NCI-H128 (cell line): ENCODE data around the gene LMBRD1.
A peak's percentile ranks its signal among the peaks of the same experiment; 100 is the strongest.
"Not testable (repeated sequence)": the region's sequence is repeated elsewhere in the genome, so short reads cannot be mapped to it uniquely, and the experiment has no call there.

ENCODE experiments used
- DNase-seq: peaks from one replicate; lab custom pipeline; 2025; ENCODE audit not compliant: unreplicated experiment; lab: John Stamatoyannopoulos, UW

The LMBRD1 gene

DNA sequence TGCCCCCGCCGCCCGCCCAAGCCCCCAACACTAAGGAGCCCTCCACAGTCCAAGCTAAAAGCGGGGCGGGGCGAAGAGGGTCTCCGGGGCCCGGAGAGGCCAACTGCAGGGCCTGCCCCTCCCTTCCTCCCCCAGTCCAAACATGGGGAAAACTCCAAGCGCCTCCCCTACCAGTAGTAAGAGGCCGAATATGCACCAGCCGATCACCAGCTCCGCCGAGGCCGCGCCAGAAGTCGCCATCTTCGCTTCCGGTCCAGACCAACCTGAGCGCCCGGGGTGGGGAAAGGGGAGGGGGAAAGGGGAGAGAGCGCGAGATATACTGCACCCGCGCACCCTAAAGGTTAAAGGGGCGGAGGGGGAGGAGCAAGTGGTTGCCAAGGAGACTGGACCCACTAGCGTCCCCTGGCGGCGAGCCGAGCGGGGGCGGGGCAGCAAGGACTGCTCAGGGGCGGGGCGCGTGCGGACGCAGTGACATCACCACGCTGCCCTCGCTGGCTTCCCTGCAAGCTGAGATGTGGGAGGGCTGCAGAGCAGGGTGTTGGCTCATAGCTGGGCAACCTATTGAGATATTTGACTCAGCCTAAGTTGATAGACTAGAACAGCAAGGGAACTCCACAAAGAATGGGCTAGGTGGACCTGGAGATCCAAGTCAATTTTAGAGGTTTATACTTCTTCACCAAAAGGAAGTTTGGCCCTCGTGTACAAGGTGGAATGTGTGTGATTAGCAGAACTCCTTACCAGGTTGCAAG is at the start of gene LMBRD1:
Gene LMBRD1 (minus strand): TSS at position 369 of the 749 bp plus-strand sequence. CDS start 129 bp downstream, at position 240.
- DNase-seq = peak; percentile 88

GRCh38 chr6:69846312-69846711 is 49.5 kb upstream of the LMBRD1 start:
- DNase-seq = no peak

GRCh38 chr6:69843189-69843588 is 46.4 kb upstream of the LMBRD1 start:
- DNase-seq = no peak

GRCh38 chr6:69841862-69842261 is 45.1 kb upstream of the LMBRD1 start:
- DNase-seq = no peak

DNA sequence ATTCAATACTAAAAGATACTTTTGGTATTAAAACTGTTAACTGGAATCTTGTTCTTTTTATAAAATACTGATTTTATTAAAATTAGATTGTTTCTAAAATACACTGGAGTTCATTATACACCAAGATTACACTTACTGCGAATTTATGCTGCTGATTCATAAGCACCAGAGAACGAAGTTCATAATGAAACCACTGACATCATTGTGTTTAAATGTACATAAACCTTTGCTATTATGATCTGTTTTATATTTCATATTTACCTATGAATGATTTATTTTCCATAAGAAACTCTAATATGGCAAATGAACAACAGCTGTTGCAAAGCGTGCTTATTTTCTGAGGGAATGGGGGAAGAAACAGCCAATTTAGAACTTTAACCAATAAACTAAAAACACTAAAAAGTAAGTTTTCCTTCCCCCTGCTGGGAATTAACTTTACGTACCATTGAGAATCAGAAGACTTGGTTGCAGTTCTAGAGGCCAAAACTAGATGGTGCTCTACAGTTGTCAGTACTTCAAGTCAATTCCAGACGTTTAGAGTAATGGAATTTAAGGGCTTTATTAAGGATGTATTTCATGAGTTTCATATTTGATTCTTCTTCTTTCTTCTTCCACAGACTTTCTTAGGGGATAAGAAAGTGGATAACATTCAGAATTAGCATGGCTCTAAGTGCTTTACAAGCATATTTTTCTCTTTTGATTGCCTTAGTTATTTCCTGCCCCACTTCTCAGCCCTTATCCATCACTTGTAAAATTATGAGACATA is 38.8 kb upstream of the LMBRD1 start:
- DNase-seq = no peak

DNA sequence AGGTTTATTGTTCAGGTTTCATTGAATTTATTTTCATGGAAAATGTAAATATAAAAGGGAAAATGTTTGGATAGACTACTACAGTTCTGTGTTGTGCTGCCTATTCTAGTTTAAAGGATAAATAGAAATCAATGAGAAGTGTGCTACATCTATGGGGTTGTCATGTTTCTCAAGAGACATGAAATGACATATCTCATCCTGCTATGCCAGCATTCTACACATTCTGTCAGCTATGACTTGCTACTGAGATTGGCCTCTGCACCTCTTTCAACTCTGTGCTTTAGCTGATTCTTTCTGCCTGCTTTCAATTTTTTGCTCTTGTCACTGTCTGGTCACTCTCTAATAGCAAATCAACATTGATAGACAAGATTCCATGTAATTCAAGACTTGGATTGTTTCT is 35.7 kb upstream of the LMBRD1 start:
- DNase-seq = no peak

GRCh38 chr6:69827276-69827893 is 30.6 kb upstream of the LMBRD1 start:
- no peak for DNase-seq

- no peak for DNase-seq
Observed at GRCh38 chr6:69825904-69826303, 29.1 kb upstream of the LMBRD1 start.

DNA sequence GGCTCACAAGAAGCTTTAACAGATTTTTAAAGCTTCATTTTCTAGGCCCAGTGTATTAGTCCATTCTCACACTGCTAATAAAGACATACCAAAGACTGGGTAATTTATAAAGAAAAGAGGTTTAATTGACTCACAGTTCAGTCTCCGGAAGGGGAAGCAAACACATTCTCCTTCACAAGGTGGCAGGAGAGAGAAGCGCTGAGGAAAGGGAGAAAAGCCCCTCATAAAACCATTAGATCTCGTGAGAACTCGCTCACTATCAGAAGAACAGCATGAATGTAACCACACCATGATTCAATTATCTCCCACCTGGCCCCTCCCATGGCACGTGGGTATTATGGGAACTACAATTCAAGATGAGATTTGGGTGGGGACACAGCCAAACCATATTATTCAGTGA is 27.5 kb upstream of the LMBRD1 start:
- DNase-seq = not testable (repeated sequence)

GRCh38 chr6:69820438-69820837 is 23.6 kb upstream of the LMBRD1 start:
- DNase-seq = no peak

GRCh38 chr6:69820018-69820417 is 23.2 kb upstream of the LMBRD1 start:
- DNase-seq = no peak

DNA sequence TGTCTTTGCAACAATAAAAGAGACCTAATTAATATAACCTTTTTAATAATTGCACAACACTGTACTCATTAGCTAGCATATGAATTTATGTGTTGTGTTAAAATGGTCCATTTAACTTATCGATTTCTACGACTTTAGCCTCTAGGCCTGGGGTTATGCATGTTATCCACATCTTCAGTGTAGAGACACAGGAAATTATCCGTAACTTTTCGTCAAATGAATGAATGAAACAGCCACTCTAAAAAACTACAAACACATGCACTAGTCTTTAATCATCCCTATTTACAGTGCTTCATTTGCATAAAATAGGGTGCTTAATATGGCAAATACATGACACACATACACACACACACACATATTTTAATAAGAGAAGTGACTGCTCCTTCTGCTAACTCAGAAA is 22.3 kb upstream of the LMBRD1 start:
- DNase-seq = no peak

- no peak for DNase-seq
Observed at GRCh38 chr6:69818223-69818930, 21.6 kb upstream of the LMBRD1 start.

DNA sequence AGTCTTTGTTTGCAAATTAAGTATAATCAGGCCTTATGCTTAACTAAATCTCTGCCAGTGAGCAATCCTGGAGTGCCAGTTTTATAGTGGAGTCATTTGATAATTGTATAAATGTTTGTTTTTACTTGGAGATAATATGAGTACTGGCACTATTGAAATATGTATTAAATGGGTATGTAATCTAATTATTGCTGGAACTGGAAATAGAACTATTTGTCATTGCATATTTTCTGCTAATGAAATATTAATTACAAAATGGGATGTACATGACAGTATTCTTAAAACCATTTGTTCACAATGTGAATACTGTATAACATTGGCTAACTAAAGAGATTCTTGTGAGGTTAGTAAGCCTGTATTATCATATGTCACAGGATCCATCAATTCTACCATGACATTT is 20.5 kb upstream of the LMBRD1 start:
- no peak for DNase-seq

- no peak for DNase-seq
Observed at GRCh38 chr6:69816569-69816968, 19.8 kb upstream of the LMBRD1 start.

- DNase-seq = no peak
Observed at GRCh38 chr6:69816026-69816425, 19.2 kb upstream of the LMBRD1 start.

GRCh38 chr6:69813508-69813907 is 16.7 kb upstream of the LMBRD1 start:
- no peak for DNase-seq

DNA sequence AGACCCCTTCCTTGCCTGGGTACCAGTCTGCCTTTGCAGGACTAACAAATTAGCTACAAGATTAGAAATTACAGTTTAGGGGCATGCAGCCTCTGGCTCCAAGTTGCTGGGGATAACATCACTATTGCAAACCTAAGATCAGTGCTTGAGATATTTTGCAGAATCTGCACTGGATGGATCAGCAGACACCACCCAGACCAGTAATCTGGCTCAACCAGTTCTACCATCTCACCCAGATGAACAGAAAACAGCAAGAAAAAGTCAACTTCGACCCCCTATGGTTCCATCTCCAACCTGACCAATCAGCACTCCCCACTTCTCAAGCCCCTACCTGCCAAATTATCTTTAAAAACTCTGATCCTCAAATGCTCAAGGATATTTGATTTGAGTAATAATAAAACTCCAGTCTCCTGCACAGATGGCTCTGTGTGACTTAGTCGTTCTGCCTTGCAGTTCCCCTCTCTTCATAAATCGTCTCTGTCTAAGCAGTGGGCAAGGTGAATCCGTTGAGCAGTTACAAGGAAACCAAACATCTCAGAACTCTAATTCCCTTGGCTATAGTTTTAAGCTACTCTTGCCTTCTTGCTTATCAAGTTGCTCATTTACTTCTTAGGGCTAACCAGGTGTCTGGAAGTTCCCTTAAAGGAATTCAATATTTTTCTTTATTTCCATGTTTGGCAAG is 16.1 kb upstream of the LMBRD1 start:
- DNase-seq = no peak

- no peak for DNase-seq
Observed at GRCh38 chr6:69802995-69803394, 6.2 kb upstream of the LMBRD1 start.

- DNase-seq = no peak
Observed at GRCh38 chr6:69801711-69802110, 4.9 kb upstream of the LMBRD1 start.

DNA sequence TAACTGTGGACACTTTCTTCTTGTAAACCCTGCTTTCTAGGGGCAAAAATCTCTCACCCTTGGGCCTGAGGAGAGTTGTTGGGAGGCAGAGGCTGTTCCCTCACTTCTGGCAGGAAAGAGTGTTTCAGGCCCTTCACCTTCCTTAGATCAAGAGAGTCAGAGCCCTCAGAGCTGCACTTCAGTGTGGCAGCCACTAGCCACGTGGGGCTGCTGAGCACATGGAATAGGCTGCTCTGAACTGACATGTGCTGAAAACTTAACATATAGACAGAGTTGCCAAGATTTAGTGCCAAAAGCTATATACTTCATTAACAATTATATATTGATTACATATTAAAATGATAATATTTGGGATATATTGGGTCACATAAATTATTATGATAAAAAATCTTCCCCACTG is 4.4 kb upstream of the LMBRD1 start:
- no peak for DNase-seq
